Activated naive CD4-positive, alpha-beta T cell (primary cell): ENCODE data around the gene CYTL1.
"Not testable (repeated sequence)": the region's sequence is repeated elsewhere in the genome, so short reads cannot be mapped to it uniquely, and the experiment has no call there.

ENCODE experiments used
- DNase-seq, 4 experiments: peaks; one replicate each; lab custom pipeline; 2025; lab: John Stamatoyannopoulos, UW

Gene CYTL1

DNA sequence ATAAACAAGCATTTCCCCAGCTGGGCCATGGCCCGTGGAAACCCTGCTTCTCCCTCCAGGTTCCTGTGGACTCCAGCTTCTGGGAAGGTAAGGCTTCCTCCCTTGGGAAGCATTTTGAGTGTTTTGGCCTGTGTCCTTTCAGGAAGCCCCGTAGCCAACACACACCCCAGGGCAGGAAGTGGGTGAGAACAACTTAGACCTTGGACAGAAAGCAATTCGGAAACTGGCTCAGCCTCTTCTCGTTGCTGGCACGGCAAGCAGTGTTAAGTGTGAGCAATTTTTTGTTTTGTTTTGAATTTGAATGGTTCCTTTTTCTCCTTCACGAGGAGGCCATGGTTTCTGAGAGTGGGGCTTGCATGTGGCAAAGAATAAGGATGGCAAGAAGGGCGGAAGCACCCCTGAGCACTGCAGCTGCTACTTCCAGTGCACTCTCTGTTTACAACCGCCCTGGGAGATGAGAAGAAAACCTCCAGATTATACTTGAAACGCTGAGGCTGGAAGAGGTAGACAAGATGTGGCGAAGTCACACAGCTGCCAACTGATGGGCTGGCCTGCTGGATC lies 14.1 kb upstream of the CYTL1 start:
- DNase-seq, result no peak

DNA sequence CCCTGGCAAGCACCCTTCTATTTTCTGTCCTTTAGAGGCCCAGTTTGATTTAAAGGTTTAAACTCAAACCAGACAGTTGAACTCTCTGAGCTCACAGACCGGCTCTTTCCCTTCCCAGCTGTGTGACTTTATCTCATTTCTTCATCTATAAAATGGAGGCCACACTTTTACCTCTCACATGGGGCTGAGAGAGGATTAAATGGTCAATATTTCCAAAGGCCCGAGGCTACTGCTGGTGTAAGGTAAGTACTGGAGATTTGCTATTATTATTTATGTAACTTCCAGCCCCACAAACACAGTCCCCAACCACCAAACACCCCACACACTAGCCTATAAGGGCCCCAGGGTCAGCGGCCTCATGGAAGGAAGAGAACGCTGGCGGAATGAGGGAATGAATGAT lies 13.6 kb upstream of the CYTL1 start:
- no peak for DNase-seq

DNA sequence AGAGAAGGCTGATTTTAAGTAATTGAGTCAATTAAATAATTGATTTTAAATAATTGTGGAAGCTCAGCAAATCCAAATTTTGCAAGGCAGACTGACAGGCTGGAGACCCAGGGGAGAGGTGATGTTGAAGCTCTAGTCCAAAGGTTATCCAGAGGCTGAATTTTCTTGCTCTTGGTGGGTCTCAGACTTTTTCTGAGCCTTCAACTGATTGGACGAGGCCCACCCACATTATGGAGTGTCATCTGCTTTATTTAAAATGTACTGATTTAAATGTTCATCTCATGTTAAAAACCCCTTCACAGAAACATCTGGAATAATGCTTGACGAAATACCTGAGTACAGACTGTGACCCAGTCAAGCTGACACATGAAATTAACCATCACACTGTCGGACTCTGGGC lies 11.7 kb upstream of the CYTL1 start:
- DNase-seq, result no peak

DNA sequence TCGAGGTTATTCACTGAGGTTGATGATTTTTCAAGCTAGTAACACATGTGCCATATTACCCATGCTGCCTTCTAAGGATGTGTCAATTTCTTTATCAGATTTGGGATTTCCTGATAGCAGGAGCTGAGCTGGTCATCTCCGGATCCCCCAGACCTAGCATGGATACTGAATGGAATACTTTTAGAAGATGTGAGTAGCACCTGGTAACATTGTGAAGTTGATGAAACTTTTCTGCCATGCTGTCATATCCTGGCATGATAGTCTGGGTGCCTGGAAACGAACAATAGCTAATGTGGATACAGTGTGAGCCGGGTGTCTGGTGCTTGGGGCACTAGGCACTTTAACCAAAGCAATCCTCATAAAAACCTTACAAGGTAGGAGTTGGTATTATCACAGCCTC lies 11.0 kb upstream of the CYTL1 start:
- no peak for DNase-seq

DNA sequence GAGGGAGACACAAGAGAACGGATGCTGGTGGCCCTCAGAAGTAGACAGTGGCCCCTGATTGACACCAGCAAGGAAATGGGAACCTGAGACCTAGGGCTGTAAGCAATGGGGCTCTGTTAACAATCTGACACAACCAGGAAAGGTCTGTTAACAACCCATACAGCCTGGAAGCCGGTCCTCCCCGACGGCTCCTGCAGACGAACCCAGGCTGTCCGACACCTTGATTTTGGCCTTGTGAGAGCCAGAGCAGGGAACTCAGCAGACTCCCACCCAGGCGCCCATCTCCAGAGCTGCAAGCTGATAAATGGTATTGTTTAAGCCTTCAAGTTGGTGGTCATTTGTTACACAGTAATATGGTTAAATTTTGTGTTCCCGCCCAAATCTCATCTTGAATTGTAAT lies 10.2 kb upstream of the CYTL1 start:
- no peak for DNase-seq

DNA sequence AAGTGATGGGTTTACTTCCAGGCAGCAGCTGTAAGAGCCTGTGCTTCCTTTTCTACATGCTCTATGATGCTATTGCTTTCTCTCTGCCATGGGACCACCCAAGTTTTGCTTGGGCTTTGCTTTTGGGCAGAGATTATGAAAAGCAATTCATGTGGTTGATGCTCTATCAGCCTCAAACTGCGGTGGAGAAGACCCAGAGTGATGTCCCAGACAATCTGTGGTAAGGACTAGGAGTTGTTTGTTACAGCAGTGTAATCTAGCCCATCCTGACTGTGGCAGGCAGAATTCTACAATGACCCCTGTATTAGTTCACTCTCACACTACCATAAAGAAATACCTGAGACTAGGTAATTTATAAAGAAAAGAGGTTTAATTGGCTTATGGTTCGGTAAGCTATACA lies 9.2 kb upstream of the CYTL1 start:
- DNase-seq, result no peak

DNA sequence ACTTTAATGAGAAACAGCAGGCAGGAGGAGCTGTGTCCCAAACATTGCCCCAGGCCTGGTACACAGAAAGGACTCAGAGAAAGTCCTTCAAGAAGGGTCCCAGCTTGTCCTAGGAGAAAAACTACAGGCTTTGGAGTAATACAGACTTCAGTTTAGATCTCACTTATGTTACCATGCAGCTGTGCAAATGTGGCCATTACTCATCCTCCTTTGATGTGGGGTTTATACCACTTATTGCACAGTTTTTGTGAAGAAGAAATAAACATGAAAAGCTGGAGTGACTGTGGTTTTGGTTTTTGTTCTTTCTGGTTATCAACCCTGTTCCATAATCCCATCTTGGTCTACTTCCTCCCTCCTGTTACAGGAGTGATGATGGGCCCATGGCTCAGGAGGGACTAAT lies 8.1 kb upstream of the CYTL1 start:
- no peak for DNase-seq

DNA sequence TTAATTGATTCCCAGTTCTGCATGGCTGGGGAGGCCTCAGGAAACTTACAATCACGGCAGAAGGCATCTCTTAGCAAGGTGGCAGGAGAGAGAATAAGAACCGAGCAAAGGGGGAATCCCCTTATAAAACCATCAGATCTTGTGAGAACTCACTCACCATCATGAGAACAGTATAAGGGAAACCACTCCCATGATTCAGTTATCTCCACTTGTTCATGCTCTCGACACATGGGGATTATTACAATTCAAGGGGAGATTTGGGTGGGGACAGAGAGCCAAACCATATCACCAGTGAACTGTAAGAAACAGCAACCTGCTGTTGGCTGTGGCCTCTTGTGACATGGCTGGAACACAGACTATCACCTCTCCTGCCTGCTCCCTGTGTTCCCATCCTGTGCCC lies 7.1 kb upstream of the CYTL1 start:
- no peak for DNase-seq

DNA sequence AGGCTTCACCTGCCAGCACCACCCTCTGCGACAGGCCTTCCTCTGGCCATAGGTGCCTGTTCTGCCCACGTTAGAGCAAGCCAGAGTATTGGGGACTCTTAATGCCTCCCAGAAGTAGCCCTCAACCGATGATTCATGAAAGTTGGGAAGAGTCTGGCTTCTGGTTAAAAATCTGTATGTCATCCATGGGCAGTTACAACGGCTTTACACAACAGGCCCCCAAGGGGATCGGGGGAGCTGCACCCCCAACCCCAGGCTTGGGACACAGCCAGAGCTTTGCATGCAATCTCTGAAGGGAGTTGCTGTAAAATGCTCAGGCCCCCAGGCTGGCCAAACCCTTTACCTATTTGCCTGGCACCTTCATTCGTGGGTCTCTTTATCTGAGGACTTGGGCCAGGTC lies 5.4 kb upstream of the CYTL1 start:
- no peak for DNase-seq

DNA sequence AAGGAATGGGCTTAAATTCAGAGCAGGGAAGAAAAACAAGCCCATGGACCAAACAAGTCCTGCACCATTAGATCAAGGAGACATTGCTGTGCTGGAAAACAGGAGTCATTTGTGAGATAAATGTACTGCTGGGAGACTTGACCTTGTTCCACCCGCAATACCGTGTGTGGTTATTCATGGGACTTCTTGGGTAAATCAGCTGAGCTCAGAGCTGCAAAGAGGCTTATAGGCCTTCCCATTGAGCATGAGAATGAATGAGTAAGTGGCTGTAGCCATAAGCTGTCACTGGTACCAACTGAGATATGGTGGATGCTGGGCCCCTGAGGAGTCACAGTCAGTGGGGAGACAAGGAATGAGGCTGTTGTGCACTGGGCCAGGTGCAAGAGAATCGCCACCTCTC lies 2.3 kb upstream of the CYTL1 start:
- no peak for DNase-seq

DNA sequence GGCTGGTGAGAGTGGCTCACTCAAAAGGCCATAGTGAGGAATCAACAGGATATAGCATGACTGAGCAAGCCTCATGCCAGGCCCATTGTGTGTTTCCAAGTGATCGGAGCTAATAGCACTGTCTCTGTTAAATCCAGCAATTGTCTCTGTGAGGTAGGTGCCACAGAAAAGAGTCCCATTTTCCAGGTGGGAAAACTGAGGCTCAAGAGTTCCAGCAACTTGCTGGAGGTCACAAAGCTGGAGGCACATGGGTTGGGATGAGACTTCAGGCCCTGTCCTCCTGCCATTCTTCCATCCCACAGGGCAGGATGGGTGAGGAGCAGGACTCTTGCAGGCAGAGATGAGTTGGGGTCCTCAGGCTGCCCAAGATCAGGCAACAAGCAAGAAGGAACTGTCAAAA lies 1.1 kb upstream of the CYTL1 start:
- DNase-seq, result no peak

DNA sequence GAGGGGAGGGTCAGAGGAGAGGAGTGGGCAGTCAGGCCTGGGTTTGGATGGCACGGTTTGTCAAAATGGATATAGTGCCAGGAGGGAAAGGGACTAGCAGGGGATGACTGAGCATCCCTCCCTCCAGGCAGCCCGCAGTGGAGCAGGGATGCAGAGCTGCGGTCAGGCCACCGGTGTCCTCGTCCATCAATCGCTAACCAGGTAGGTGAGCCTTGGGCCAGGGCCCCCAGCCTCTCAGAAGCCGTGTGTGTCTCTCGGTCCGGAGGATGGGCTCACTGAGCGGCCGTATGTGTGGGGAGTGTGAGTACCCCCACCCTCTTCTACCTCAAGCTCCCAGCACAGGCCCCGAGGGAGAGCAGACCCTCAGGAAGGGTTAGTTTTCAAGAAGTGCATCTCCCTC lies 538 bp upstream of the CYTL1 start:
- no peak for DNase-seq

DNA sequence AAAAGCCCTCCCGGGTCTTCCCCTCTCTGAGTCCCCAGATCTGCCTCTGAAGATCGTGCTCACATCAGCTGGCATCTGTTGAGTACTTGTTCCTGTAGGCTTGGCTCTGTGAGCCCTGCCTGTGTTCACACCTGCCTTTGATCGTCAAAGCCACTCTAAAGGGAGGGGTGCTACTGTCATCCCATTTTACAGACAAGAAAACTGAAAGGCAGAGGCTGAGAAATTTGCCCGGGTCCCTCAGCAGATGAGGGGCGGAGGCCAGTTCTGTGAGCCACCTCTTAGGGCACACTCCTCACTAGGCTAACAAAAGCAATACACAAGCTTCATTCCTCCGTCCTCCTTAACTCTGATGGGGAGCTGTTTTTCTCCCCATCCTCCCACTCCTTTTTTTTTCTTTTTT lies 655 bp downstream of the CYTL1 start:
- no peak for DNase-seq

DNA sequence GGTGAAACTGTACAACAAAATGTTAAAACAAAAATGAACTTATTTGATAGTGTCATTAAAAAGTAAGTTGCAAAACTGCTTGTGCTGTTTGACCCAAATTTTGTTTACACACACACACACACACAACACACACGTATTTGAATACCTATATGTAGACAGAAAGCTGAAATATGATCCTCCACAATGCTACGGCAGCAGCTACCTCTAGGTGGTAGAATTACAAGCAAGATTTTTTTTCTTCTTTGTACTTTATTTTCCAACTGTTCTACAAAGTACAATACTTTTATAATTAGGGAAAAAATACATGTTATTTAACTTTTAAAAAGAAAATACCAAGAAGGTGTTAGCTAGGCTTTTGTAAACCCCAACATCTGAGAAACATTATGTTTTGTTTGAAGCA lies 1.2 kb downstream of the CYTL1 start:
- no peak for DNase-seq

DNA sequence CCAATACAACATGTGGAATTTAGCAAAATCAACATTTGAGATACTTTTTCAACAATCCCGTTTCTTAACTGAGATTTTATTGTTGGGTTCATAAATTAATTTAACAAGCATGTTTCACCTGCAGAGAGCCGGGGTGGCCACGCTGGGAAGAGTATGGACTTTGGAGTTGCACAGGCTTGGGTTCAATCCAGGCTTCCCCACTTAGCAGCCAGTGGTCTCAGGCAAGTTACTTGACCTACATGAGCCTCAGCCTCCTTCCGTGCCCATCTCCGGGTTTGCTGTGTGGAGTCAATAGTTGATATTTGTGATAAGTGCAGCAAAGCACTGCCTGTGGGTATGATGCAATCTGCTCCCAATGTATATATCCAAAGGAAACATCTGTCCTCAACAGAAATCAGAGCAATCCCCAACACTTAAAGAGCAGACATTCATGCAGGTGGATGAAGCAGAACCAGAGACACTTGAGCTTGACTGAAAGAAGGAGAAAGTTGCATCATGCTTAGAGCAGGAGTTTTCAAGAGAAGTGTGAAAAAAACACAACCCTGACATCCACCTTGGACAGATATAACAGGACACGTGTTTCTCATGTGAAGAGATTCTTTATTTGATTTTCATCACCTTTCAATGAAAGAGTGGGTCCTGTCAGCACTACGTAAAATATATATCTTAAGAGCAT lies 5.1 kb downstream of the CYTL1 start:
- no peak for DNase-seq

DNA sequence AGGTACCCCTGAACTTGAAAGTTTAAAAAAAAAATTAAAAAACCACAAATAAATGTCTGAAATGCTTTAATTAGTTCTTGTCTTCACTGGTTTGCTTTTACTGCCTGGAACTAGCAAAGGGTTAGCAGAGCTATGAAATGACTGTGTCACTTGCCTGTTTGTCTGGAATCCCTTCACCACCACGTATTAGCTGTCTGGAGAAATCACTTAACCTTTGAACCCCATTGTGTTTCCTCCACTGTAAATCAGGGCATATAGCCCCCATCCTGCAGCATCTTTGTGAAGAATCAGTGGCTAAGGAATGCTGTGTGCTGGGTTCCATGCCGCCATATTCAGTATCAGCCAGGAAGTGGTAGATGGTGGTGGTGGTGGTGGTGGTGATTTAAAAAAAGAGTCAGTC lies 6.3 kb downstream of the CYTL1 start:
- DNase-seq, result no peak

DNA sequence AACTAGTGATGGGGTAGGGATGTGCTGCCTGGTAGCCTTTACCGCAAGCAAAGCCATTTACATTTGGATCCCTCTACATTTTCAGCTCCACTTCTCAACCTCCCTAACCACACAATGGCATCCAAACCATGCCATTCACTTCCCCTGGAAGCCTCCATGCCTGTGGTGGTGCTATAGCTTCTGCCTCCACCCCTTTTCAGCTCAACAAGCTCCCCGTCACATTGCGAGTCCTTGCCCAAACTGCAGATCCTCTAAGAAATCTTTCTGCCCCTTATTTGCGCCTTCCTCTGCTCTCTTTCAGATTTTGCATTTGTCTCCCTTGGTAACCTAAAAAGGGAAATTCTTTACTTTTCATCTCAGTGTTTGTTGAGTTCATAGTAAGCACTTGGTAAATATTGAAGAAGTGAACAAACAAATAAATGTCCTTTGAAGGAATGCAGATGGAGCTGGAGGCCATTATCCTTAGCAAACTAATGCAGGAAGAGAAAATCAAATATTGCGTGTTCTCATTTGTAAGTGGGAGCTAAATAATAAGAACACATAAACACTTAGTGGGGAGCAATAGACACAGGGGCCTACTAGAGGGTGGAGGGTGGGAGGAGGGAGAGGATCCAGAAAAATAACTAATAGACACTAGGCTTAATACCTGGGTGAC lies 6.9 kb downstream of the CYTL1 start:
- DNase-seq, result no peak

DNA sequence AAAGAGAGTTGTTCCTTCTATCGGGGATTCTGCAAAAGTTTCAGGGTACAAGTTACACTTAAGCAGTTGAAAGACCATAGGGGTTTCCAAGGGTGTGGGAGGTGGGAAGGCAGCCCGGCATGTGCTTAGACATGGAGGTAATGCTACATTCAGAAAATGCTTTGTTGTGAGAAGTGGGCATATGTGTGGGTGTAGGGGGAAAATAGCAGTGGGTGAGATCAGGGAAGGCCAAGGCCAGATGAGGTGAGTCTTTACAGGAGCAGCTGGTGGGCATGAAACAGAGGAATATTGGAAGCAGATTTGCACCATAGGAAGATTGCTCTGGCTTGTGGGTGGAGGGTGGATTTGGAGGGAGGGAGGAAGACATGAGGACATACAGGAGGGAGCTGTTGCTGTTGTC lies 8.3 kb downstream of the CYTL1 start:
- no peak for DNase-seq

DNA sequence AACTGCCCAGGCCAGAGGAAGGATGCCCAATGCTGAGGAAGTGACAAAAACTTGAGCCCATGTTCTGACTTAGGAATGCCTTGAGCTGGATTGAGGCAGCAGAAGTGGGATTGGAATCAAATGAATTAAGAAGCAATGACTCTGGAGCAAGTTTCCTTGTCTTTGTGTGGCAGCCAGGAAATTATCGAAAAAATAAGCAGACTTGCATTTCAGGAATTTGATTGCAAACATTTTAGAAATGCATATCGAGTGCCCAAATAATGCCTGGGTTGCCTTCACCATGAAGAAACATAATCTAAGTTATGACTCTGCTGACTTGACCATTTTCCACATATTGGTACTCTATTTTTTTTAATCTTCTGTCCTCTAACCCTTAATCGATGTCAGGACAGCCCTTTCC lies 9.5 kb downstream of the CYTL1 start:
- no peak for DNase-seq

DNA sequence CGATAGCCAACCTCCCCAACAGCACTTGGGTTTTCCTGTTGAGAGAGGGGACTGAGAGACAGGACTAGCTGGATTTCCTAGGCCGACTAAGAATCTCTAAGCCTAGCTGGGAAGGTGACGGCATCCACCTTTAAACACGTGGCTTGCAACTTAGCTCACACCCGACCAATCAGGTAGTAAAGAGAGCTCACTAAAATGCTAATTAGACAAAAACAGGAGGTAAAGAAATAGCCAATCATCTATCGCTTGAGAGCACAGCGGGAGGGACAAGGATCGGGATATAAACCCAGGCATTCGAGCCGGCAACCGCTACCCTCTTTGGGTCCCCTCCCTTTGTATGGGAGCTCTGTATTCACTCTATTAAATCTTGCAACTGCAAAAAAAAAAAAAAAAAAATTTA lies 12.3 kb downstream of the CYTL1 start:
- DNase-seq, result not testable (repeated sequence)

DNA sequence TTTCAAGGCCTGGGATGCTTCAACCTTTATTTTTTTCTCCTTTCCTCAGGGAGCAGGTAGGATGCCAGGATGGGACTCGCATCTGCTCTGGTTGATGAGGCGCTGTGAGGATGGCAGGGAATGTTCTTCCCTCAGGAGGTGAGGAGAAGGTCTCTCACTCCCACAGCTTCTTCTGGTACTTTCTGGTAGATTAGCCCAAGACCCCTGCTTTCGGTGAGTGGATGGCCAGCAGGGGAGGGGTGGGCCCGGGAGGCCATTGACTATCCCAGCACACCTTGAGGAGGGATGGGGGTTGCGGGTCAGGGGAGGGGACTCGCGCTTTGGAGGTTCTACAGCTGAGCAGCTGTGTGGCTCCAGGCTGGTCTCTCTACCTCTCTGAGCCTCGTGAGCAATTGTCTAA lies 14.8 kb downstream of the CYTL1 start:
- no peak for DNase-seq

DNA sequence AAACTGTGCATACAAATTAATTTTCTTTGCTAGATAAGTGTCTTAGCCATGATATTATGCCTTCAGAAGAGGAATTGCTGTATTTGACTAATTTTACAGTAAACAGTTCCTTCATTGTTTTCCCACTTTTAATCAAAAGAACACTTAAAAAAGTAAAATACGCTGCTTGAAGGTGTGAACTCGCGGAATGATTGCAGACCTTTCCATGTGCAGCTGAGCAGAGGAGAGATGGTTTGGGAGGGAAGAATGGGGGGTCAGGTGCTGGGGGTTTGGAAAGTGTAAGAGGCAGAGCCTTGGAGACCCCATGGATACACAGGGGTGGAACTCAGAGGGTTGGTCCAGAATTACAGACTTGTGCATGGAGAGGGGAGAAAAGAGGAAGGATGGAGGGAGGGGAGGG lies 15.3 kb downstream of the CYTL1 start:
- DNase-seq, result no peak

DNA sequence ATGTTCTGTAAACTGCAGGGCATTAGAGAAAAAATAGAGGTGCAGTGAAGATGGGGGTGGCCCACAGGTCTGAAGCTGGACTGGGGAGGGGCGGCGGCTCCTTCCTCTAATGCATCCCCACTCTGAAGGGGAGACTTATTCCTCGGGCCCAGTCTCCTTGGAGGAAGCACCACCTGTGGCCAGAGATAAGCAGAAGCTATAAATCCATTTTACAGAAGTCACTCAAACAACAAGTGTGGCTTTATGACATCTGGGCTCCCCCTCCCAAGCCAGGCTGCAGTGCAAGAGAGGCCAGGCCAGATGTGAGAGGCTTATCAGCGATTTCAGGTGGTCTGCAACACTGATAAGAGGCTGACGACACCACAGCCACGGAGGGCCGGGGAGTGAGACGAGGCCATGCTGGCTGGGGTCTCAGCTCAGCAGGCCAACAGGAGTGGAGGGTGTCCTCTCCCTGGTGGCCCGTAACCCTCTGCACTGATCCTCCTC lies 15.8 kb downstream of the CYTL1 start:
- no peak for DNase-seq

DNA sequence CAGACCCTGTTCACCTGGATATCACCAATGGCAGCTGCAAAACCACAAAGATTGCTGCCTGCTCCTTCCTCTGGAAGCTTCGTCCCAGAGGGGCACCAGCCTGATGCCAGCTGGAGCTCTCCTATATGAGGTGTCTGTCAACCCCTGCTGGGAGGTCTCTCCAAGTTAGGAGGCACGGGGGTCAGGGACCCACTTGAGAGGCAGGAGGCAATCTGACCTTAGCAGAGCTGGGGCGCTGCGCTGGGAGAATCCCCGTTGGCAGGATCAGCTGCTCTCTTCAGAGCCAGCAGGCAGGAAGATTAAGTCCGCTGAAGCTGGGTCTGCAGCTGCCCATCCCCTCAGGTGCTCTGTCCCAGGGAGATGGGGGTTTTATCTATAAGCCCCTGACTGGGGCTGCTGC lies 17.6 kb downstream of the CYTL1 start:
- DNase-seq, result not testable (repeated sequence)
